ENCODE data around the gene GALNT5.
"Not testable (repeated sequence)": the region's sequence is repeated elsewhere in the genome, so short reads cannot be mapped to it uniquely, and the experiment has no call there.

GALNT5 gene

DNA sequence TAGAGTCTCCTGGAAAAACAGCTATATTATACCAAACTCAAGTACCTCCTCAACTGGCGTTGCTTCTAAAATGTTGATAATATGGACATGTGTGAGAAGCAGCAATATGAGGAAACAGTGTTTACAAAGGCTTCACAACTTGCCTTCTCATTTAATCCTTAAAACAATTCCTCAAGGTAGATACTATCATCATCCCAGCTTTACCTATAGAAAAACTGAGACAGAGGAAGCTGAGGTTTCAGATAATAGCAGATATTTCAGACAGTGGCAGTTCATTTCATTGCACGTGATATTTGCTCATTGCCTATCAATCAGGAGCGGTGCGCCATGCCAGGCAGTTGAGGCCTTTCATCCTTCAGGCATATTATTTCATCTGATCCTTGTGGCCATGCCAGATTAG lies 8.3 kb downstream of the GALNT5 start:
- H3K4me1 ChIP-seq (ENCODE audit: control insufficient read depth in 1 of 2, insufficient read depth in 2 of 2, low read length in 2 of 2), result no peaks in the 10 kb centered on the region
- no peaks in the 10 kb centered on the region for H3K27me3 ChIP-seq (ENCODE audit: low read depth, low read length)
- no peak overlapping the region for H3K27ac ChIP-seq (ENCODE audit: low read length)
- H3K9me3 ChIP-seq (ENCODE audit: control insufficient read depth in 1 of 2, low read length in 2 of 2), result no peaks in the 10 kb centered on the region
- no peaks in the 10 kb centered on the region for H3K36me3 ChIP-seq (ENCODE audit: control insufficient read depth in 1 of 2, insufficient read depth in 2 of 2, low read length in 2 of 2)
- no peak overlapping the region for H3K4me3 ChIP-seq (ENCODE audit: low read depth in 1 of 2, low read length in 2 of 2)

GRCh38 chr2:157267476-157267875 lies 10.0 kb downstream of the GALNT5 start:
- no peaks in the 10 kb centered on the region for H3K36me3 ChIP-seq (ENCODE audit: control insufficient read depth in 1 of 2, insufficient read depth in 2 of 2, low read length in 2 of 2)
- H3K27ac ChIP-seq (ENCODE audit: low read length), result no peak overlapping the region
- no peaks in the 10 kb centered on the region for H3K4me1 ChIP-seq (ENCODE audit: control insufficient read depth in 1 of 2, insufficient read depth in 2 of 2, low read length in 2 of 2)
- H3K27me3 ChIP-seq (ENCODE audit: low read depth, low read length), result no peaks in the 10 kb centered on the region
- no peaks in the 10 kb centered on the region for H3K9me3 ChIP-seq (ENCODE audit: control insufficient read depth in 1 of 2, low read length in 2 of 2)
- H3K4me3 ChIP-seq (ENCODE audit: low read depth in 1 of 2, low read length in 2 of 2), result no peak overlapping the region

DNA sequence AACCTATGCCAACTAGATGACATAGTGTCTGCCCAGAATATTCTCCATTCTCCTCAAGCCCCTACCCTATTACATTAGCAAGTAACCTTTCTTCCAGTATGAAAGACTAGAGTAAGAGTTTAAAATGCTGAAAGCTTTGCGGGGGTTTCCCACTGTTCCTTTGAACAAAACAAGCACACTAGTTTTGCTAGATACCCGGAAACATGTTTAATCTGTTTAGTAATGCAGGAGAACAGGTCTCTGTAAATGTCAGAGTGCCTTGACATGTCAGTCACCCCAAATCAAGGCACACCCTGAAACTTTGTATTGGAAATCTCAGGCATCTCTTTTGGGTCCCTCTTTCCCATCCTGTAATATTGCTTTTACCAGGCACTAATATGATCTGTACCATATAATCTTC lies 11.6 kb downstream of the GALNT5 start:
- Histone ChIP-seq H3K36me3 (ENCODE audit: control insufficient read depth in 1 of 2, insufficient read depth in 2 of 2, low read length in 2 of 2) (no peaks in the 10 kb centered on the region), H3K27ac (ENCODE audit: low read length) (no peak overlapping the region), H3K9me3 (ENCODE audit: control insufficient read depth in 1 of 2, low read length in 2 of 2) (no peaks in the 10 kb centered on the region), H3K4me3 (ENCODE audit: low read depth in 1 of 2, low read length in 2 of 2) (no peak overlapping the region), H3K4me1 (ENCODE audit: control insufficient read depth in 1 of 2, insufficient read depth in 2 of 2, low read length in 2 of 2) (no peaks in the 10 kb centered on the region), H3K27me3 (ENCODE audit: low read depth, low read length) (no peaks in the 10 kb centered on the region)

DNA sequence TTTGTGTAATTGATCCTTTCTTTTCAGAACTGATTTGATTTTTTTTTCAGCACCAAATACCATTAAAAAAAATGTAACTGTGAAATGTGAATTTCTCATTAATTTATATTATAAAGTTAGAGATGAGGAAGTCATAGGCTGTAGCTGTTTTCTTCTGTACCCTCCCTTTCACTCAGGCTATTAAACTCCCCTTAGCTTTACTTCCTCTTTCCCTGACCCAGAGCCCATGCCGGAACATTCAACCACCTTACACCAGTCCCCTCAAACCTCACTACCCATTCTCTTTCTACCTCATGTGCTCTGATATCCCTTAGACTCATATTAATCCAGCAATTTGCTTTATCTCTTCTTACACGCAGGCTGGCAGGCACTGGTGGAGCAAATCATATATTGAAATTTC lies 12.4 kb downstream of the GALNT5 start:
- H3K27me3 ChIP-seq (ENCODE audit: low read depth, low read length), result no peaks in the 10 kb centered on the region
- H3K36me3 ChIP-seq (ENCODE audit: control insufficient read depth in 1 of 2, insufficient read depth in 2 of 2, low read length in 2 of 2), result no peaks in the 10 kb centered on the region
- H3K4me1 ChIP-seq (ENCODE audit: control insufficient read depth in 1 of 2, insufficient read depth in 2 of 2, low read length in 2 of 2), result no peaks in the 10 kb centered on the region
- H3K9me3 ChIP-seq (ENCODE audit: control insufficient read depth in 1 of 2, low read length in 2 of 2), result no peaks in the 10 kb centered on the region
- no peak overlapping the region for H3K27ac ChIP-seq (ENCODE audit: low read length)
- H3K4me3 ChIP-seq (ENCODE audit: low read depth in 1 of 2, low read length in 2 of 2), result no peak overlapping the region

- no peak overlapping the region for H3K27ac ChIP-seq (ENCODE audit: low read length)
- H3K9me3 ChIP-seq (ENCODE audit: control insufficient read depth in 1 of 2, low read length in 2 of 2), result no peaks in the 10 kb centered on the region
- H3K27me3 ChIP-seq (ENCODE audit: low read depth, low read length), result no peaks in the 10 kb centered on the region
- H3K4me1 ChIP-seq (ENCODE audit: control insufficient read depth in 1 of 2, insufficient read depth in 2 of 2, low read length in 2 of 2), result no peaks in the 10 kb centered on the region
- H3K4me3 ChIP-seq (ENCODE audit: low read depth in 1 of 2, low read length in 2 of 2), result no peak overlapping the region
- H3K36me3 ChIP-seq (ENCODE audit: control insufficient read depth in 1 of 2, insufficient read depth in 2 of 2, low read length in 2 of 2), result no peaks in the 10 kb centered on the region
Measured at GRCh38 chr2:157271590-157272203, 14.2 kb downstream of the GALNT5 start.

GRCh38 chr2:157279311-157279710 lies 21.8 kb downstream of the GALNT5 start:
- H3K27me3 ChIP-seq (ENCODE audit: low read depth, low read length); H3K36me3 ChIP-seq (ENCODE audit: control insufficient read depth in 1 of 2, insufficient read depth in 2 of 2, low read length in 2 of 2); H3K4me1 ChIP-seq (ENCODE audit: control insufficient read depth in 1 of 2, insufficient read depth in 2 of 2, low read length in 2 of 2); H3K27ac ChIP-seq (ENCODE audit: low read length); H3K4me3 ChIP-seq (ENCODE audit: low read depth in 1 of 2, low read length in 2 of 2); H3K9me3 ChIP-seq (ENCODE audit: control insufficient read depth in 1 of 2, low read length in 2 of 2): not testable (repeated sequence)

GRCh38 chr2:157281316-157281715 lies 23.8 kb downstream of the GALNT5 start:
- Histone ChIP-seq H3K9me3 (ENCODE audit: control insufficient read depth in 1 of 2, low read length in 2 of 2) (peaks cover 0 to 4% of the 10 kb centered on the region in 2 donors), H3K27me3 (ENCODE audit: low read depth, low read length) (no peaks in the 10 kb centered on the region), H3K4me3 (ENCODE audit: low read depth in 1 of 2, low read length in 2 of 2) (no peak overlapping the region), H3K27ac (ENCODE audit: low read length) (no peak overlapping the region), H3K36me3 (ENCODE audit: control insufficient read depth in 1 of 2, insufficient read depth in 2 of 2, low read length in 2 of 2) (no peaks in the 10 kb centered on the region), H3K4me1 (ENCODE audit: control insufficient read depth in 1 of 2, insufficient read depth in 2 of 2, low read length in 2 of 2) (no peaks in the 10 kb centered on the region)

DNA sequence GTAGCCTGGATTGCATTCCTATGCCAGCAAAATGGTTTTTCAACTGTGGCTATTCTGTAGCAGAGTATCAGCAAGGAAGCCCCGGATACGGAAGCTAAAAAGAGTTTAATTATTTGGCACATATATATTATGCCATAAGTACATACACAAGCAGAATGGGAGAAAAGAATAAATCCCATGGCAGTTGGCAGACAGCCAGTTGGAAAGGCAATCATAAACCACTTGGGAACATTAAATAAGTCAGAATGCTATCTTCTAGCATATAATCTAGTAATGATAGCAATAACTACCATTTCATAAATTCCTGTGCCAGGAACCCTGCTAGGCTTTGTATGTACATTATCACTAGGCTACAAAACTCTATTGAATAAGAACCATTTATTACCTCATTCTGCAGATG lies 26.0 kb downstream of the GALNT5 start:
- H3K27ac ChIP-seq (ENCODE audit: low read length), result no peak overlapping the region

GRCh38 chr2:157287160-157287559 lies 29.7 kb downstream of the GALNT5 start:
- Histone ChIP-seq H3K4me3 (ENCODE audit: low read depth in 1 of 2, low read length in 2 of 2) (no peak overlapping the region), H3K27ac (ENCODE audit: low read length) (no peak overlapping the region), H3K9me3 (ENCODE audit: control insufficient read depth in 1 of 2, low read length in 2 of 2) (no peaks in the 10 kb centered on the region), H3K36me3 (ENCODE audit: control insufficient read depth in 1 of 2, insufficient read depth in 2 of 2, low read length in 2 of 2) (no peaks in the 10 kb centered on the region), H3K27me3 (ENCODE audit: low read depth, low read length) (no peaks in the 10 kb centered on the region), H3K4me1 (ENCODE audit: control insufficient read depth in 1 of 2, insufficient read depth in 2 of 2, low read length in 2 of 2) (no peaks in the 10 kb centered on the region)

More for the DNA sequence above, 26.0 kb downstream of the GALNT5 start:
- no peaks in the 10 kb centered on the region for H3K27me3 ChIP-seq (ENCODE audit: low read depth, low read length)
- H3K36me3 ChIP-seq (ENCODE audit: control insufficient read depth in 1 of 2, insufficient read depth in 2 of 2, low read length in 2 of 2), result no peaks in the 10 kb centered on the region
- no peak overlapping the region for H3K4me3 ChIP-seq (ENCODE audit: low read depth in 1 of 2, low read length in 2 of 2)
- H3K9me3 ChIP-seq (ENCODE audit: control insufficient read depth in 1 of 2, low read length in 2 of 2), result peaks cover 0 to 4% of the 10 kb centered on the region in 2 donors
- H3K4me1 ChIP-seq (ENCODE audit: control insufficient read depth in 1 of 2, insufficient read depth in 2 of 2, low read length in 2 of 2), result no peaks in the 10 kb centered on the region

GRCh38 chr2:157290525-157290924 lies 33.0 kb downstream of the GALNT5 start:
- H3K4me1 ChIP-seq (ENCODE audit: control insufficient read depth in 1 of 2, insufficient read depth in 2 of 2, low read length in 2 of 2), result no peaks in the 10 kb centered on the region
- no peak overlapping the region for H3K4me3 ChIP-seq (ENCODE audit: low read depth in 1 of 2, low read length in 2 of 2)
- H3K9me3 ChIP-seq (ENCODE audit: control insufficient read depth in 1 of 2, low read length in 2 of 2), result no peaks in the 10 kb centered on the region
- H3K36me3 ChIP-seq (ENCODE audit: control insufficient read depth in 1 of 2, insufficient read depth in 2 of 2, low read length in 2 of 2), result no peaks in the 10 kb centered on the region
- no peak overlapping the region for H3K27ac ChIP-seq (ENCODE audit: low read length)
- no peaks in the 10 kb centered on the region for H3K27me3 ChIP-seq (ENCODE audit: low read depth, low read length)

DNA sequence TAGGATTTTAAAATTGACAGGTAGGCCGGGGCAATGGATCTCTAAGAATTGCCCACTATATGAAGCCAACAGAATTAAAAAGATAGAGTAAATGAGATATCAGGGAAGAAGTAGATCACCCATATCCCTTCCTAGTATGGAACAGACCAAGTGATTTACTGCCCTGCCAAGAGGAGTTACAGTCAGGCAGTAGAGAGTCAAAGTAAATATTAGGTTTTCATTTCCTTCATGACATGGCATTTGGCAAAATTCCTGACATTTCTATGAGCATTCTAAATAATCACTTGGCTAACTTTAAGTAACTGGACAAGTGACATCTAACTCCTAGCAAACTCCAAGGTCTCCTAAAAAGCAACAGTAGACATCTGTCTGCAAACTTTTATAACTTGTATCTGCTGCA lies 33.5 kb downstream of the GALNT5 start:
- Histone ChIP-seq H3K9me3 (ENCODE audit: control insufficient read depth in 1 of 2, low read length in 2 of 2) (no peaks in the 10 kb centered on the region), H3K4me1 (ENCODE audit: control insufficient read depth in 1 of 2, insufficient read depth in 2 of 2, low read length in 2 of 2) (no peaks in the 10 kb centered on the region), H3K36me3 (ENCODE audit: control insufficient read depth in 1 of 2, insufficient read depth in 2 of 2, low read length in 2 of 2) (no peaks in the 10 kb centered on the region), H3K27ac (ENCODE audit: low read length) (no peak overlapping the region), H3K27me3 (ENCODE audit: low read depth, low read length) (no peaks in the 10 kb centered on the region), H3K4me3 (ENCODE audit: low read depth in 1 of 2, low read length in 2 of 2) (no peak overlapping the region)

- H3K27ac ChIP-seq (ENCODE audit: low read length), result no peak overlapping the region
- no peaks in the 10 kb centered on the region for H3K27me3 ChIP-seq (ENCODE audit: low read depth, low read length)
- no peaks in the 10 kb centered on the region for H3K9me3 ChIP-seq (ENCODE audit: control insufficient read depth in 1 of 2, low read length in 2 of 2)
- H3K36me3 ChIP-seq (ENCODE audit: control insufficient read depth in 1 of 2, insufficient read depth in 2 of 2, low read length in 2 of 2), result no peaks in the 10 kb centered on the region
- H3K4me3 ChIP-seq (ENCODE audit: low read depth in 1 of 2, low read length in 2 of 2), result no peak overlapping the region
- no peaks in the 10 kb centered on the region for H3K4me1 ChIP-seq (ENCODE audit: control insufficient read depth in 1 of 2, insufficient read depth in 2 of 2, low read length in 2 of 2)
Measured at GRCh38 chr2:157292853-157293252, 35.3 kb downstream of the GALNT5 start.

All from muscle layer of duodenum (tissue), 2 donors.